ENCODE results near the gene THOC6.
A peak's percentile ranks its signal among the peaks of the same experiment; 100 is the strongest.

The THOC6 gene

GRCh38 chr16:2990891-2991290 lies 32.9 kb upstream of the THOC6 start:
- no peaks in the 10 kb centered on the region for H3K36me3 ChIP-seq (ENCODE audit: low read depth)
- peaks cover 35% of the 10 kb centered on the region for H3K4me1 ChIP-seq (ENCODE audit: insufficient read depth, poor library complexity, severe bottlenecking)
- no peak for DNase-seq (ENCODE audit: low spot score)
- H3K9me3 ChIP-seq (ENCODE audit: severe bottlenecking): no peaks in the 10 kb centered on the region
- no peak for TF ChIP-seq CTCF (IDR thresholded peaks at IDR 0.05; ENCODE audit: poor library complexity, severe bottlenecking)
- peak overlapping the region; percentile 8 for H3K4me3 ChIP-seq (ENCODE audit: severe bottlenecking)
- no peaks in the 10 kb centered on the region for H3K27me3 ChIP-seq (ENCODE audit: insufficient read depth, poor library complexity, severe bottlenecking)
- peak overlapping the region; percentile 72 for H3K27ac ChIP-seq (ENCODE audit: poor library complexity, severe bottlenecking)
- ATAC-seq (ENCODE audit: low read depth): peak; percentile 58

GRCh38 chr16:2991566-2992261 lies 32.1 kb upstream of the THOC6 start:
- no peak for TF ChIP-seq CTCF (IDR thresholded peaks at IDR 0.05; ENCODE audit: poor library complexity, severe bottlenecking)
- Histone ChIP-seq H3K4me3 (ENCODE audit: severe bottlenecking) (peak overlapping the region; percentile 8), H3K27ac (ENCODE audit: poor library complexity, severe bottlenecking) (peak overlapping the region; percentile 72), H3K36me3 (ENCODE audit: low read depth) (no peaks in the 10 kb centered on the region), H3K9me3 (ENCODE audit: severe bottlenecking) (no peaks in the 10 kb centered on the region), H3K4me1 (ENCODE audit: insufficient read depth, poor library complexity, severe bottlenecking) (peaks cover 36% of the 10 kb centered on the region), H3K27me3 (ENCODE audit: insufficient read depth, poor library complexity, severe bottlenecking) (no peaks in the 10 kb centered on the region)
- ATAC-seq (ENCODE audit: low read depth) (no peak), DNase-seq (ENCODE audit: low spot score) (no peak)

- Histone ChIP-seq H3K27me3 (ENCODE audit: insufficient read depth, poor library complexity, severe bottlenecking) (no peaks in the 10 kb centered on the region), H3K4me3 (ENCODE audit: severe bottlenecking) (no peak overlapping the region), H3K9me3 (ENCODE audit: severe bottlenecking) (no peaks in the 10 kb centered on the region), H3K36me3 (ENCODE audit: low read depth) (no peaks in the 10 kb centered on the region), H3K4me1 (ENCODE audit: insufficient read depth, poor library complexity, severe bottlenecking) (peaks cover 36% of the 10 kb centered on the region), H3K27ac (ENCODE audit: poor library complexity, severe bottlenecking) (peak overlapping the region; percentile 72)
- DNase-seq (ENCODE audit: low spot score) (no peak), ATAC-seq (ENCODE audit: low read depth) (peak; percentile 58)
- no peak for TF ChIP-seq CTCF (IDR thresholded peaks at IDR 0.05; ENCODE audit: poor library complexity, severe bottlenecking)
Observed at GRCh38 chr16:2992383-2993081, 31.3 kb upstream of the THOC6 start.

GRCh38 chr16:2996298-2996697 lies 27.5 kb upstream of the THOC6 start:
- Histone ChIP-seq H3K4me1 (ENCODE audit: insufficient read depth, poor library complexity, severe bottlenecking) (peaks cover 26% of the 10 kb centered on the region), H3K9me3 (ENCODE audit: severe bottlenecking) (no peaks in the 10 kb centered on the region), H3K27me3 (ENCODE audit: insufficient read depth, poor library complexity, severe bottlenecking) (no peaks in the 10 kb centered on the region), H3K27ac (ENCODE audit: poor library complexity, severe bottlenecking) (peak overlapping the region; percentile 72), H3K4me3 (ENCODE audit: severe bottlenecking) (no peak overlapping the region), H3K36me3 (ENCODE audit: low read depth) (no peaks in the 10 kb centered on the region)
- DNase-seq (ENCODE audit: low spot score) (no peak), ATAC-seq (ENCODE audit: low read depth) (no peak)
- TF ChIP-seq CTCF (IDR thresholded peaks at IDR 0.05; ENCODE audit: poor library complexity, severe bottlenecking): no peak

- no peaks in the 10 kb centered on the region for H3K9me3 ChIP-seq (ENCODE audit: severe bottlenecking)
- ATAC-seq (ENCODE audit: low read depth): no peak
- H3K4me1 ChIP-seq (ENCODE audit: insufficient read depth, poor library complexity, severe bottlenecking): peaks cover 7% of the 10 kb centered on the region
- H3K4me3 ChIP-seq (ENCODE audit: severe bottlenecking): no peak overlapping the region
- H3K27ac ChIP-seq (ENCODE audit: poor library complexity, severe bottlenecking): no peak overlapping the region
- no peaks in the 10 kb centered on the region for H3K27me3 ChIP-seq (ENCODE audit: insufficient read depth, poor library complexity, severe bottlenecking)
- no peak for DNase-seq (ENCODE audit: low spot score)
- TF ChIP-seq CTCF (IDR thresholded peaks at IDR 0.05; ENCODE audit: poor library complexity, severe bottlenecking): no peak
- H3K36me3 ChIP-seq (ENCODE audit: low read depth): no peaks in the 10 kb centered on the region
Observed at GRCh38 chr16:2999929-3000328, 23.9 kb upstream of the THOC6 start.
